ENCODE measurements around the gene VTI1A.
A peak's percentile ranks its signal among the peaks of the same experiment; 100 is the strongest.
"Not testable (repeated sequence)": the region's sequence is repeated elsewhere in the genome, so short reads cannot be mapped to it uniquely, and the experiment has no call there.

VTI1A gene

DNA sequence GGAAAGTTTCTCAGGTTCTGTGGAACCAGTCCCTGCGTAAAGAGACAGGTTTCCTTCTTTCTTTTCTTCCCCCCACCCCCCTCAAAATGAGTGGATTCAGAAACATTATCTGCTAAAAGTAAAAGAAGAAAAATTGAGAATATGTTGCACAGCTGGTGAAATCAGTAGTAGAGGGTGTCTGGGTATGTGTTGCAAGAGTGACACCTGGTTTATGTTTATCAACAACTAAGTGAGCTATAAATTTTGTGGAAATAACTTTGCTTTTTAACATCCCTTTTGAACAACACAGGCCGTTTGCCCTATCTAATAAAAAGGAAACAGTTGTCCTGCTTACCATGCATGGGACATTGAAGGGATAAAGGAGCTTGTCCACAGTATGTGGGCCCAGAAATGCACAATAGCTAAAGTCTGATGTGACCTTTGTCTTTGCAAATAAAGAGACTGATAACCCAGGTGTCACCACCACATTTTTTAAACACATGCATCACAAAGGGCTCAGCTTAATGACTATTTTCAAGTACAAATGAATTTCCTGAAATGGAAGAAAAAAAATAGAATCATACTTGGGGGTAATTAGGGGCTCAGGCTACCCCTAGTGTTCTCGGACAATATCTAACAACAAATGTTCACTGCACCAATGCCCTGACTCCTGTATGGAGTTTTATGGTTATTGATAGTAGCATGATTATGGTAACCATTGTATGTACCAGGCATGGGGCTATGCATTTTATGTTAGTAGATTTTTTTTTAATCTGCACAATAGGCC lies 281.3 kb downstream of the VTI1A start:
- H3K4me3 ChIP-seq (ENCODE audit: low read length) = no peak overlapping the region
- no peaks in the 10 kb centered on the region for H3K27me3 ChIP-seq (replicated peaks; ENCODE audit: control insufficient read depth, insufficient read depth, low read length)
- H3K9ac ChIP-seq (ENCODE audit: low read length) = no peak overlapping the region
- H3K36me3 ChIP-seq (ENCODE audit: control insufficient read depth, insufficient read depth, low read length, severe bottlenecking) = no peaks in the 10 kb centered on the region
- DNase-seq (ENCODE audit: low read depth) = no peak
- H3K4me1 ChIP-seq (ENCODE audit: control insufficient read depth, insufficient read depth, low read length) = peaks cover 16% of the 10 kb centered on the region
- no peaks in the 10 kb centered on the region for H3K9me3 ChIP-seq (ENCODE audit: control insufficient read depth, low read length)

DNA sequence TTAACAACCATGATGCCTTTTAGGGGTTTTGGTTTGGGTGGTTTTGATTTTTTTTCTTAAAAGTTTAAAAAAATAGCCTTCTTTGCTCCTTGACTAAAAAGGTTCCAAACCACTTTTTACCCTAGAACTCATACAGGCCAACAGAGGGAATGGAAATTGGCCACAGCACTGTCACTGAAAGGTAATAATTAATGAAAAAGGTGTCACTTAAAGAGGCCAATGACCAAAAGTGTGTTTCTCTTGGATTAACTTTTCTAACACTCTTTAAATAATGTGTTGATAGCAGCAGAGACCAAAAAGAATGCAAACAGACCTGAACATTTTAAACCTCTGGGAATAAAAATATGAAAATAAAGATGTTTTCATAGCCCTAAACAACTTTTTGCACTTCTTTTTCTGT lies 282.0 kb downstream of the VTI1A start:
- Histone ChIP-seq H3K4me3 (ENCODE audit: low read length) (no peak overlapping the region), H3K4me1 (ENCODE audit: control insufficient read depth, insufficient read depth, low read length) (peaks cover 15% of the 10 kb centered on the region), H3K9ac (ENCODE audit: low read length) (no peak overlapping the region), H3K9me3 (ENCODE audit: control insufficient read depth, low read length) (no peaks in the 10 kb centered on the region), H3K36me3 (ENCODE audit: control insufficient read depth, insufficient read depth, low read length, severe bottlenecking) (no peaks in the 10 kb centered on the region), H3K27me3 (replicated peaks; ENCODE audit: control insufficient read depth, insufficient read depth, low read length) (no peaks in the 10 kb centered on the region)
- DNase-seq (ENCODE audit: low read depth) = no peak

DNA sequence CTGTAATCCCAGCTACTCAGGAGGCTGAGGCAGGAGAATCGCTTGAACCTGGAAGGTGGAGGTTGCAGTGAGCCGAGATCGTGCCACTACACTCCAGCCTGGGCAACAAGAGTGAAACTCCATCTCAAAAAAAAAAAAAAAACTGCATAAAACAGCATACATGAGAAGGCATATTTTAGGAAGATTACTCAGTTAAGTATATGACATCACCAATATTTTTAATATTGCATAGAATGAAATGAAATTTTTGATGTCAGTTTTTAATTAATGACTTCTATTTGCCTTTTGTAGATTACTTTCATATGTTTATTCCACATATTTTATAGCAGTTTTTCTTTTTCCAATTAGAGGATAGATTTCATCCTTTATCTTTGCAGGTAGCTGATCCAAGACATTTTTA lies 284.4 kb downstream of the VTI1A start:
- H3K4me3 ChIP-seq (ENCODE audit: low read length); H3K27me3 ChIP-seq (replicated peaks; ENCODE audit: control insufficient read depth, insufficient read depth, low read length); DNase-seq (ENCODE audit: low read depth); H3K36me3 ChIP-seq (ENCODE audit: control insufficient read depth, insufficient read depth, low read length, severe bottlenecking); H3K9me3 ChIP-seq (ENCODE audit: control insufficient read depth, low read length); H3K9ac ChIP-seq (ENCODE audit: low read length): not testable (repeated sequence)
- peaks cover 15% of the 10 kb centered on the region for H3K4me1 ChIP-seq (ENCODE audit: control insufficient read depth, insufficient read depth, low read length)

DNA sequence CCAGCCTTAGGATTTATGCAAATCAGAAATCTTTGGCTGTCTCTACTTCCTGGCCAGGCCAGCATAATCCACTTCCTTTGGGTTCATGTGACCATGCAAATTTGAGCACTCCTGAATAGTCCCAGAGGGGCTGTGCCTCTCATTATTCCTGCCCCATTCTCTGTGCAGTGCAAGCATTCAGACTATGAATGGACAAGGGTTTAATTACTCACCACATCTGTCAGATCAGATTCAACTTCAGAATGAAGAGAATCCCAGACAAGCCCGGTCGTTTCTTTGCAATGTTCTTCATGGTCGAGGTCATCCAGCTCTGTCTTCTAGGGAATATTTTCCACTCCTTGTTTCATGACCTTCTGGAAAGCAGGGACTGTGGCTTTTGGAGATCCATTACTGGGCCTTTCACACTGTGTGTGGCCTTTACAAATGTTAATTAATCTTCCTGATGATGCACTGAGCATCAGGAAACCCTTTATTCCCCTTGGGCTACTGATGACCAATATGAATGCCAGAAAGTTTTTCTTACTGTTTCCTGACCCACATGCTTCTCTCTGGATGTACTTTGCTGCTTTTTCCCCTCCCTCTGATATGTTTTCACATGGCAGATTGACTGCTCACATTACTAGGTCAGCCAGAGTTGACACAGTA lies 285.4 kb downstream of the VTI1A start:
- H3K9ac ChIP-seq (ENCODE audit: low read length) = no peak overlapping the region
- DNase-seq (ENCODE audit: low read depth) = peak; percentile 52
- no peaks in the 10 kb centered on the region for H3K9me3 ChIP-seq (ENCODE audit: control insufficient read depth, low read length)
- H3K4me3 ChIP-seq (ENCODE audit: low read length) = no peak overlapping the region
- H3K27me3 ChIP-seq (replicated peaks; ENCODE audit: control insufficient read depth, insufficient read depth, low read length) = no peaks in the 10 kb centered on the region
- no peaks in the 10 kb centered on the region for H3K36me3 ChIP-seq (ENCODE audit: control insufficient read depth, insufficient read depth, low read length, severe bottlenecking)
- H3K4me1 ChIP-seq (ENCODE audit: control insufficient read depth, insufficient read depth, low read length) = peaks cover 15% of the 10 kb centered on the region

DNA sequence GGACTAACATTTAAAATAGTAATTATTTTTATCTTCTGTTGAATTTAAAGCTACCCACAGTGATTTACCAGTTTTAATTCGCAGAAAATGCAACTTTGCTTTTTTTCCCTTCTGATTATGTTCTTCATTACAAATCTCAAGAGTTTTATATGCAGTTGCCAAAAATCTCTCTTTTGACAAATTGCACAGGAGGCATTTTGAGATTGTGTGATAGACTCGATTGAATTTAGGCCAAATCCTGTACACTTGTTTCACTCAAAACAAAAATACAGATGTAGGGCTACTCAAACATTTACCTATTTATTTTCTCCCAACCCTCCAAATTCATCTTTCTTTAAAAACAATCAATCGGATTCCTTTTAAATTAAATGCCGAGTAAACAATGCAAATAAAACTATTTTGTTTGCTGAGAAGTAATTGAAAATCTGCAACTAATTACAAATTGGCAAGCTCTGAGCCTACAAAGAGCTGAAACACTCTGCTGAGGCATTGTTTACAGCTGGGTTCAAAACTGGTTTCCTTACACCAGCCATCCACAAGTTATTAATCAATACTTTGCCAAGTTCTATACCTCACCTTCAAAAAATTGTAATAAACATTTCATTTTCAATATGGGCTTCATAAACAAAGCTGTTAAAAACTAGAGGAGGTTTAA lies 288.2 kb downstream of the VTI1A start:
- no peaks in the 10 kb centered on the region for H3K36me3 ChIP-seq (ENCODE audit: control insufficient read depth, insufficient read depth, low read length, severe bottlenecking)
- H3K4me3 ChIP-seq (ENCODE audit: low read length) = no peak overlapping the region
- peak; percentile 64 for DNase-seq (ENCODE audit: low read depth)
- H3K9me3 ChIP-seq (ENCODE audit: control insufficient read depth, low read length) = no peaks in the 10 kb centered on the region
- H3K4me1 ChIP-seq (ENCODE audit: control insufficient read depth, insufficient read depth, low read length) = peaks cover 15% of the 10 kb centered on the region
- H3K9ac ChIP-seq (ENCODE audit: low read length) = no peak overlapping the region
- no peaks in the 10 kb centered on the region for H3K27me3 ChIP-seq (replicated peaks; ENCODE audit: control insufficient read depth, insufficient read depth, low read length)

DNA sequence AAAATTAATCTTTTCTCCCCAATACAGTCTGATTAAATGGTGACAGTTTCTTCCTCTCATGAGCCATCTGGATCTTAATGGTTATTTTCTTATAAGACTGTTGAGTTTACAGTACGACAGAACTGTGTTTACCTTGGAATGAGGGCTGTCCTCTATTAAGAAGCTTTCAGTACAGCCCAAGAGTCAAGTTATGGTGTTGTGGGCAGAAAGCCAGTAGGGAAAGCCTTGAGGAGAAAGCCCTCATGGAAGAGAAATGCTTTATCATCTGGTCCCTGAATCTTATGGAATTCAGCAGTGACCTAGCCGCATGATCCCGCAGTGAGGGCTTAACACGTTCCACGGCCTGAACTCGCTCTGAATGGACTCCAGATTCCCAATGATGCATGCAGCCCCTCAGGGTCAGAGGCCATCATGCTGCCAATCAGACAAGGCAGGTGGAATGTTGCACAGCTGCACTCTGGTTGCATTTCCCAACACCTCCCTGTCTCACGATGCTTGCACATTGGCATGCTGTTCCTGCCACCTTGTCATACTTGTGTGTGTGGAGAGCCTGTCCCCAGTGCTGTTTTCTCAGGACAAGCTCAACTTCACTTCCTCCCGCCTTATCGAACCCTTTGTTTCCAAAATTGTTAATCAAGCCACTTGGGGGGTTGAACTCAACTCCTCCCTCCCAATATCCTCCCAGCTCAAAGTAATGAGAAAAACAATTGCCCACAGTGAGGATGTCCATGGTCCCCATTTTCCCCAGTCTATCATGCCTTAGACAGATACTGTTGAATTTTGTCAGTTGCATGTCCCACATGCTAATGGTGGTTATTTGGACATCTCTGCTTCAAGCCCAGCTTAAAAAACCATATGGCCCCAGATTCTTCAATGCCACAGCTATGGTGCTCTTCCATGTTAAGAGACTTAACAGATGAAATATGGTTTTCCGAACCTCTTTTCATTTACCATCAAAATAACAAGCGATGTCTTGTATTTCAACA lies 291.9 kb downstream of the VTI1A start:
- no peak for DNase-seq (ENCODE audit: low read depth)

DNA sequence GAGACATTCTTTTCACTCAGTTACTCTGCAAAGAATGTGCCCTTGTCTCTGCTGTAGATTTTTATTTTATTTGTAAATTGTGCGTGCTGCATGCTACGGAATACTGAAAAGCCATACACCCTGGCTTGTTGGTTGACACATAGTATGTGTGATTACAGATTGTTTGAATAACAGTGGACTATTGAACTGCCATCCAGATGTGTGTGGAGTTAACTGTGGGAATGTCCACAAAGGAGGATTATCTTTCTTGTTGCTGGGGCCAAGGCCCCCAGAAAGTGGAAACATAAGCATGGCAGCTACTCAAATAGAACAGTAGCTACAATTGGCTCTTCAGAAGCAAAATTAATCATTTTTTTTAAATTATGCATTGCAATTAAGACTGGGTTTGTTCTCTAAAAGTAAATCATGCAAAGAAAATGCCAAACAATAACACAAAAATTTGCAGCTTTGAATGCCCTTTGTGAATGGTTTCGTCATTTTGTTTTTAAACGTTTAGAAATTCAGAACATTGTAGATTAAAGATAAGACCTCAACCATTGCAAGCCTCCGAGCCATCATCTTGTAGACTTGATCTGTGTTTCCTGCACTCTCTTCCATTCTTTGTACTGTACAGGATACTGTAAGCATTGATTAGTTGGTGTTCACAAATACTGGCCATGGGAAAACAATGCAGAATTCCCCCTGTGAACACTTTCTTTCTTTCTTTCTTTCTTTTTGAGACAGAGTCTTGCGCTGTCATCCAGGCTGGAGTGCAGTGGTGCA lies 292.8 kb downstream of the VTI1A start:
- no peak overlapping the region for H3K4me3 ChIP-seq (ENCODE audit: low read length)
- no peaks in the 10 kb centered on the region for H3K9me3 ChIP-seq (ENCODE audit: control insufficient read depth, low read length)
- no peaks in the 10 kb centered on the region for H3K27me3 ChIP-seq (replicated peaks; ENCODE audit: control insufficient read depth, insufficient read depth, low read length)
- H3K36me3 ChIP-seq (ENCODE audit: control insufficient read depth, insufficient read depth, low read length, severe bottlenecking) = no peaks in the 10 kb centered on the region
- H3K9ac ChIP-seq (ENCODE audit: low read length) = no peak overlapping the region
- DNase-seq (ENCODE audit: low read depth) = no peak
- peaks cover 13% of the 10 kb centered on the region for H3K4me1 ChIP-seq (ENCODE audit: control insufficient read depth, insufficient read depth, low read length)

More for the DNA sequence above, 291.9 kb downstream of the VTI1A start:
- Histone ChIP-seq H3K4me1 (ENCODE audit: control insufficient read depth, insufficient read depth, low read length) (peaks cover 13% of the 10 kb centered on the region), H3K4me3 (ENCODE audit: low read length) (no peak overlapping the region), H3K36me3 (ENCODE audit: control insufficient read depth, insufficient read depth, low read length, severe bottlenecking) (no peaks in the 10 kb centered on the region), H3K9ac (ENCODE audit: low read length) (no peak overlapping the region), H3K27me3 (replicated peaks; ENCODE audit: control insufficient read depth, insufficient read depth, low read length) (no peaks in the 10 kb centered on the region), H3K9me3 (ENCODE audit: control insufficient read depth, low read length) (no peaks in the 10 kb centered on the region)

DNA sequence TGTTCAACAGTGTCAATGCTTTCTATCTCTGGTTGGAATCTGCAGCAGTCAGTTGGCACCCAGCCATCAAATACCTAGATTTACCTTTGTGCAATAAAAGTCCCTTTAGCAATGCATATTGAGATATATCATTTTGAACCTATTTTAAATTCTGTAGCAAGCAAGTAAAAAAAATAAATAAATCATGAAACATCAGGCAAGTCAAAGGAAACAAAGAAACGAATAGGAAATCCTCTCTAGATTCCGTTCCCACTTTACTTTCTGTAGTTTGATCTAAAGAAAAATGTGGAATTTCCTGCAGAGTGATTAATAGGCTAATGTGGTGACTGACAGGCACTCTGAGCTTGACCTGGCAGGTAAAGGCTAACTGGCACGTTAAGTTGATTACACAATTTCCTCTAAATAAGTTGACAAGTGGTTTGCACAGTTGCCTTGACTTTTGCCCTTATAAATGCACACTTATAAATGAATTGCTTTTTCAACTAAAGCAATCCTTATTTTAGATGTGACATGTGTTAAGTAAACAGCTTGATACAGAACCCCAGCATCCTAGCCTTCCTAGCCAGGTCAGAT lies 294.9 kb downstream of the VTI1A start:
- Histone ChIP-seq H3K9me3 (ENCODE audit: control insufficient read depth, low read length) (no peaks in the 10 kb centered on the region), H3K36me3 (ENCODE audit: control insufficient read depth, insufficient read depth, low read length, severe bottlenecking) (no peaks in the 10 kb centered on the region), H3K9ac (ENCODE audit: low read length) (no peak overlapping the region), H3K27me3 (replicated peaks; ENCODE audit: control insufficient read depth, insufficient read depth, low read length) (no peaks in the 10 kb centered on the region), H3K4me3 (ENCODE audit: low read length) (no peak overlapping the region), H3K4me1 (ENCODE audit: control insufficient read depth, insufficient read depth, low read length) (peaks cover 8% of the 10 kb centered on the region)
- no peak for DNase-seq (ENCODE audit: low read depth)

DNA sequence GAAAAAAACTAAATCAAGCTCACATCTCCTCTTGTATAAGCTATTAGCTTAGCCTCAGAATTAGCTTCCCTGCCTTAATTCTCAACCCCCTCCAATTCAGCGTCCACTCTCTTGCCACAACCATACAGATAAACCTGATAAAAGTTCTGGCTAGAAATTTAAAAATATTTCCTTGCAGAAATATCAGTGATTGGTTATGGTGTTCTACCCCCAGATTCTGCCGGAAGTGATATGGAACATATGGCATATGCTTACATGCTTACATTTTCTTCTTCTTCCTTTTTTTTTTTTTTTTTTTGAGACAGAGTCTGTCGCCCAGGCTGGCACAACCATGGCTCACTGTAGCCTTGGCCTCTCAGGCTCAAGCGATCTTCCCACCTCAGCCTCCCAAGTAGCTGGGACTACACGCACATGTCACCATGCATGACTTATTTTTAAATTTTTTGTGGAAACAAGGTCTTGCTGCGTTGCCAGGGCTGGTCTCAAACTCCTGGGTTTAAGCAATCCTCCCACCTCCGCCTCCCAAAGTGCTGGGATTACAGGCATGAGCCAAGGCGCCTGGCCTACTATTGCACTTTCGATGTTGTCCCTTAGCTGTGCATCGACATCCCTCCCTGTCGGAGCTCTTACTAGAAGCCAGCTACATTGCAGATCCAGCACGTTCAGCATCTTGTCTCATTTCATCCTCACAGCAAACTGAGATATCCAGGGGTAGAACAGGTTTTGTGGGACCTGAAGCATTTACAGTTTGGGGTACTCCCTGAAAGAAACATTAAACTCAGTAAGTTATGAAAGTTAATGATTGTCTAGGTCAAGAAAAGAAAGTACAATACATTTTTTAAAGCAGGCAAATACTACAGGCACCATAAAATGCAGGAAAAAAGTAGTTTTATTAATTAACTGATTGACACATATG lies 297.4 kb downstream of the VTI1A start:
- no peak overlapping the region for H3K9ac ChIP-seq (ENCODE audit: low read length)
- no peak for DNase-seq (ENCODE audit: low read depth)
- H3K27me3 ChIP-seq (replicated peaks; ENCODE audit: control insufficient read depth, insufficient read depth, low read length) = no peaks in the 10 kb centered on the region

More for the DNA sequence above, 297.4 kb downstream of the VTI1A start:
- Histone ChIP-seq H3K4me3 (ENCODE audit: low read length) (no peak overlapping the region), H3K9me3 (ENCODE audit: control insufficient read depth, low read length) (no peaks in the 10 kb centered on the region), H3K36me3 (ENCODE audit: control insufficient read depth, insufficient read depth, low read length, severe bottlenecking) (no peaks in the 10 kb centered on the region), H3K4me1 (ENCODE audit: control insufficient read depth, insufficient read depth, low read length) (peaks cover 8% of the 10 kb centered on the region)

All from adipocyte (in vitro differentiated cells).